Mesenchymal stem cell (in vitro differentiated cells and primary cell): ENCODE measurements around the gene CSNK1G1.

Source experiments
- DNase-seq: peaks from one replicate; pipeline ENCODE4 v3.0.0-alpha.2; 2013
- H2AFZ ChIP-seq: one replicate; pipeline ENCODE4 v1.6.1; 2013; ENCODE audit warnings: low read depth, mild to moderate bottlenecking, control low read depth, inconsistent platforms, low read length, moderate library complexity
- H2AK5ac ChIP-seq: 2 replicates; pipeline ENCODE4 v1.6.1; 2013; ENCODE audit warnings: low read length, moderate library complexity, mild to moderate bottlenecking, inconsistent platforms; ENCODE audit not compliant: severe bottlenecking
- H2BK120ac ChIP-seq: one replicate; pipeline ENCODE4 v1.6.1; 2013; ENCODE audit warnings: low read depth, mild to moderate bottlenecking, inconsistent platforms, low read length, moderate library complexity
- H2BK12ac ChIP-seq, 2 experiments: one replicate each; pipeline ENCODE4 v1.6.1; 2013; ENCODE audit warnings: inconsistent platforms in 2 of 2, low read length in 2 of 2, mild to moderate bottlenecking in 2 of 2, moderate library complexity in 2 of 2, control low read depth in 1 of 2
- H2BK15ac ChIP-seq: one replicate; pipeline ENCODE4 v1.6.1; 2013; ENCODE audit warnings: mild to moderate bottlenecking, low read depth, inconsistent platforms; ENCODE audit not compliant: poor library complexity, severe bottlenecking
- H2BK5ac ChIP-seq: 2 replicates; pipeline ENCODE4 v1.6.1; 2013; ENCODE audit warnings: low read depth, mild to moderate bottlenecking, low read length, control low read depth, inconsistent platforms; ENCODE audit not compliant: poor library complexity, severe bottlenecking
- H3K14ac ChIP-seq, 2 experiments: one replicate each; pipeline ENCODE4 v1.6.1; 2013; ENCODE audit warnings: inconsistent platforms in 2 of 2, low read length in 2 of 2, control low read depth in 1 of 2, mild to moderate bottlenecking in 1 of 2, moderate library complexity in 1 of 2
- H3K18ac ChIP-seq, 2 experiments: one replicate each; pipeline ENCODE4 v1.6.1; 2013; ENCODE audit warnings: inconsistent platforms in 2 of 2, low read length in 2 of 2, control low read depth in 1 of 2, low read depth in 1 of 2, mild to moderate bottlenecking in 1 of 2
- H3K23ac ChIP-seq, 2 experiments: one replicate each; pipeline ENCODE4 v1.6.1; 2013; ENCODE audit warnings: inconsistent platforms in 2 of 2, low read length in 2 of 2, mild to moderate bottlenecking in 2 of 2, moderate library complexity in 2 of 2, control low read depth in 1 of 2
- H3K27ac ChIP-seq: 2 replicates; pipeline ENCODE4 v1.5.1; 2013; ENCODE audit warnings: mild to moderate bottlenecking, moderate library complexity, low read length, control low read depth, inconsistent platforms; ENCODE audit not compliant: poor library complexity, severe bottlenecking
- H3K27me3 ChIP-seq, 2 experiments: 2 replicates each; pipeline versions ENCODE4 v1.6.1 to v1.7.0; 2013; ENCODE audit warnings: low read length in 2 of 2, mild to moderate bottlenecking in 2 of 2, moderate library complexity in 2 of 2, control low read depth in 1 of 2, inconsistent platforms in 1 of 2; ENCODE audit not compliant: control insufficient read depth in 1 of 2, insufficient read depth in 1 of 2
- H3K36me3 ChIP-seq, 2 experiments: 2 replicates each; pipeline versions ENCODE4 v1.6.1 to v1.7.0; 2013; ENCODE audit warnings: low read length in 2 of 2, control low read depth in 1 of 2, inconsistent platforms in 1 of 2, low read depth in 1 of 2, mild to moderate bottlenecking in 1 of 2; ENCODE audit not compliant: insufficient read depth in 2 of 2, control insufficient read depth in 1 of 2
- H3K4ac ChIP-seq, 2 experiments: one replicate each; pipeline ENCODE4 v1.6.1; 2013; ENCODE audit warnings: inconsistent platforms in 2 of 2, low read length in 2 of 2, mild to moderate bottlenecking in 2 of 2, moderate library complexity in 2 of 2, control low read depth in 1 of 2, low read depth in 1 of 2
- H3K4me1 ChIP-seq: 2 replicates; pipeline ENCODE4 v1.6.1; 2013; ENCODE audit warnings: low read depth, low read length, control low read depth; ENCODE audit not compliant: control insufficient read depth, insufficient read depth
- H3K4me2 ChIP-seq: 2 replicates; pipeline ENCODE4 v1.6.1; 2013; ENCODE audit warnings: low read length, mild to moderate bottlenecking, inconsistent platforms; ENCODE audit not compliant: poor library complexity, severe bottlenecking
- H3K4me3 ChIP-seq, 2 experiments: 2 replicates each; pipeline versions ENCODE4 v1.5.1 to v1.7.0; 2013; ENCODE audit warnings: low read length in 2 of 2, mild to moderate bottlenecking in 2 of 2, control low read depth in 1 of 2, low read depth in 1 of 2; ENCODE audit not compliant: insufficient read depth in 1 of 2
- H3K79me1 ChIP-seq: replicated peaks from 2 replicates; pipeline ENCODE4 v1.6.1; 2013; ENCODE audit warnings: mild to moderate bottlenecking, control low read depth, low read length, inconsistent platforms; ENCODE audit not compliant: poor library complexity, severe bottlenecking
- H3K9ac ChIP-seq: 2 replicates; pipeline ENCODE4 v1.7.0; 2013; ENCODE audit warnings: mild to moderate bottlenecking, low read length, moderate library complexity
- H3K9me3 ChIP-seq: 2 replicates; pipeline ENCODE4 v1.7.0; 2013; ENCODE audit warnings: mild to moderate bottlenecking, low read length; ENCODE audit not compliant: control insufficient read depth
- H4K8ac ChIP-seq: one replicate; pipeline ENCODE4 v1.6.1; 2013; ENCODE audit warnings: inconsistent platforms, mild to moderate bottlenecking, low read length, moderate library complexity
- H4K91ac ChIP-seq: one replicate; pipeline ENCODE4 v1.6.1; 2013; ENCODE audit warnings: mild to moderate bottlenecking, low read length, inconsistent platforms
- WGBS: methylation state at CpG from one replicate; pipeline ENCODE4 v1.1.7; 2013; ENCODE audit warnings: mixed read lengths; 5-methylcytosine and 5-hydroxymethylcytosine counted together

Gene CSNK1G1

DNA sequence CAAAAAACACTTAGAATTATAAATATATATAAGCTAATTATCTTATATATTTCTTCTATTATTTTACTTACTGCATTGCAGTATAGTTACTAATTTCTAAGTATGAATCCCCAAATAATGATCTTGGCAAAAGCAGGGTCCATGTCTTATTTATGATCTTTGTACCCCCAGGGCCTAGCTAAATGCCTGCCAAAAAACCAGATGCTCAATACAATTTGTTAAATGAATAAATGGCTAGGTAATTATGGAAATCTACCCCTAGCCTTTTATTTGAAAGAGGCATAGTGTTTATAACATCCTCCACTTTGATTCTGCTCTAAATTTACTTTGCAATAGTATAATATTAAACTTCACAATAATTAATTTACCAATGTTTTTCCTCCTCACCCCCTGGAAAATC is 69.5 kb downstream of the CSNK1G1 start:
- Histone ChIP-seq H2AFZ (no peak overlapping the region), H4K8ac (no peak overlapping the region), H3K14ac (no peak overlapping the region), H2BK5ac (no peak overlapping the region), H3K23ac (no peak overlapping the region), H3K4me3 (no peak overlapping the region), H3K4ac (no peak overlapping the region), H3K9ac (no peak overlapping the region), H4K91ac (no peak overlapping the region), H3K36me3 (no peaks in the 10 kb centered on the region), H3K9me3 (no peaks in the 10 kb centered on the region), H3K79me1 (peaks cover 11% of the 10 kb centered on the region), H2AK5ac (no peak overlapping the region), H3K4me1 (peaks cover 7% of the 10 kb centered on the region), H2BK12ac (no peak overlapping the region), H3K27me3 (no peaks in the 10 kb centered on the region), H3K18ac (no peak overlapping the region), H3K27ac (no peak overlapping the region), H3K4me2 (no peak overlapping the region), H2BK15ac (no peak overlapping the region), H2BK120ac (no peak overlapping the region)
- no peak for DNase-seq

DNA sequence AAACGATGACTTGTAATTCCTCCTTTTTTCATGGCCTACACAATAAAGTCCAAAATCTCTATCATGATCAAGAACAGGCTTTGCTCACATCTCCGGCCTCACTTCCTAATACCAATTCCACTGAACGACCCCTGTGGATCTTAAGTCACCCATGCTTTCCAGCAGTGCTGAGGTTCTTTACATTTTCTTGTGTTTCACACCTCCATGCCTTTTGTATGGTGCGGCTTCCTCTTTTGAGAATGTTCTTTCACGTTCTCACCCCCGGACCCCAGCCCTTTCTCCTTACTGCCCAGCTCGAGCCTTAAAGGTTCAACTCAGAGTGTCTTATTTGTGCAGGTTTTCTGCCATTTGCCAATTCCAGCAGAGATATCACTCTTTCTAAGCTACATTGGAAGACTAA is 70.1 kb downstream of the CSNK1G1 start:
- Histone ChIP-seq H3K18ac (no peak overlapping the region), H2BK12ac (no peak overlapping the region), H2BK5ac (no peak overlapping the region), H3K27me3 (no peaks in the 10 kb centered on the region), H2AK5ac (no peak overlapping the region), H3K27ac (no peak overlapping the region), H3K4me3 (no peak overlapping the region), H3K4ac (no peak overlapping the region), H2BK15ac (no peak overlapping the region), H3K14ac (no peak overlapping the region), H3K36me3 (no peaks in the 10 kb centered on the region), H4K91ac (no peak overlapping the region), H3K4me2 (no peak overlapping the region), H3K4me1 (peaks cover 7% of the 10 kb centered on the region), H4K8ac (no peak overlapping the region), H3K23ac (no peak overlapping the region), H3K9me3 (no peaks in the 10 kb centered on the region), H2BK120ac (no peak overlapping the region), H3K9ac (peak overlapping the region; percentile 54), H2AFZ (no peak overlapping the region), H3K79me1 (peaks cover 14% of the 10 kb centered on the region)
- no peak for DNase-seq
- 92% methylated on average over 6 of the region's 7 CpGs for WGBS

DNA sequence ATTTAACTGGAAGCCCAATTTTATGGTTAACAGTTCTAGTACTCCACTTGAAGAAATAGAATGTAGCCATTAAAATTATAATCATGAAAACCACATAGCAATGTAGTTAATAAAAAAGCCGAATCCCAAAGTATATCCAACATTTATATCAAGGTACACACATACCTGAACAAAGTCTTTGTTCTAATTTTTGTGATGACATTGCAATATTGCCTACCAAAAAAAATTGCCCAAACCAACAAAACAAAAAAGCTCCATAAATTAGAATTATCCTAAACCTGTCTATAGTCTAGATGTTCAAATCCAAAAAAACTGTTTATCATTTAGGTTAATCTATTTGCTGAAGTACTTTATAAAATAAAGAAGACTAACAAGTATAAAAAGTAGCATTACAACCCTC is 70.8 kb downstream of the CSNK1G1 start:
- Histone ChIP-seq H2BK15ac (no peak overlapping the region), H3K36me3 (no peaks in the 10 kb centered on the region), H3K4me2 (no peak overlapping the region), H3K79me1 (peaks cover 15% of the 10 kb centered on the region), H2BK120ac (no peak overlapping the region), H2AFZ (no peak overlapping the region), H3K27me3 (no peaks in the 10 kb centered on the region), H3K4me1 (peaks cover 7% of the 10 kb centered on the region), H2AK5ac (no peak overlapping the region), H2BK12ac (no peak overlapping the region), H3K9me3 (no peaks in the 10 kb centered on the region), H3K18ac (no peak overlapping the region), H3K4me3 (no peak overlapping the region), H2BK5ac (no peak overlapping the region), H3K14ac (no peak overlapping the region), H3K9ac (peak overlapping the region; percentile 54), H4K91ac (no peak overlapping the region), H3K23ac (no peak overlapping the region), H4K8ac (no peak overlapping the region), H3K4ac (no peak overlapping the region), H3K27ac (no peak overlapping the region)
- WGBS, result 96% methylated on average over 1 of the region's 1 CpG
- DNase-seq, result no peak

DNA sequence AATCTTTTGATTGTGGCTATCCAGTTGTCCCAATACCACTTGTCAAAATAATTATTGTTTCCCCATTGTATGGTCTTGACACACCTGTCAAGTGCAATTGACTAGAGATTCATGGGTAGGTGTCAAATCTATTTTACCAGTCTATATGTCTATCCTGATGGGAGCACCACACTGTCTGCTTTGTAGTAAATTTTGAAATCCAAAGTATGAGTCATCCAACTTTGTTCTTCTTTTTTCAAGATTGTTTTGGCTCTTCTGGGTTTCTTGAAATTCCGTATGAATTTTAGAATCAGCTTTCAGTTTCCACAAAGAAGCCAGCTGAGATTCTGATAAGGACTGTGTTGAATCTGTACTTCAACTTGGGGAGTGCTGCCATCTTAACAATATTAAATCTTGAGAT is 71.9 kb downstream of the CSNK1G1 start:
- Histone ChIP-seq H3K27me3 (no peaks in the 10 kb centered on the region), H3K36me3 (peaks cover 0 to 5% of the 10 kb centered on the region in 2 experiments), H3K4me2 (no peak overlapping the region), H4K91ac (no peak overlapping the region), H3K4me1 (peaks cover 7% of the 10 kb centered on the region), H3K4me3 (peak overlapping the region in 1 of 2 experiments; percentile 46), H2AK5ac (no peak overlapping the region), H3K9ac (peak overlapping the region; percentile 83), H2BK15ac (no peak overlapping the region), H3K14ac (no peak overlapping the region), H4K8ac (no peak overlapping the region), H3K23ac (no peak overlapping the region), H3K9me3 (no peaks in the 10 kb centered on the region), H2AFZ (no peak overlapping the region), H3K4ac (no peak overlapping the region), H2BK120ac (no peak overlapping the region), H2BK5ac (no peak overlapping the region), H3K27ac (peak overlapping the region; percentile 40), H3K18ac (no peak overlapping the region), H2BK12ac (no peak overlapping the region), H3K79me1 (peaks cover 16% of the 10 kb centered on the region)
- DNase-seq, result peak; percentile 55
- WGBS, result 77% methylated on average over 1 of the region's 1 CpG
